Measurements from ENCODE around the gene BRMS1. TPM values are rescaled to one million over a fixed set of nuclear protein-coding genes. Genes with fewer than 3 reads are reported as not detected.

The BRMS1 gene
- 10 to 100 TPM; 55.4 to 92.6 TPM for total RNA-seq

GRCh38 chr11:66344550-66345315 is at the start of gene BRMS1:
BRMS1 (minus strand) TSS chr11:66345104; CDS start chr11:66342234, 2,870 bp downstream.

GRCh38 chr11:66371627-66372415 is 26.9 kb upstream of the BRMS1 start, which contains the start of gene SLC29A2:
SLC29A2 (minus strand) TSS chr11:66371760; CDS start chr11:66371591, 169 bp downstream.

GRCh38 chr11:66347425-66348276 is 2.7 kb upstream of the BRMS1 start, which contains the start of gene B4GAT1:
B4GAT1 (minus strand) TSS chr11:66347629; CDS start chr11:66347545, 84 bp downstream.

GRCh38 chr11:66336234-66337102 is 8.4 kb downstream of the BRMS1 start, which contains the start of gene RIN1:
RIN1 (minus strand) TSS chr11:66336434; CDS start chr11:66336402, 32 bp downstream.

GRCh38 chr11:66316849-66317251 is 28.1 kb downstream of the BRMS1 start, which contains the start of gene CD248:
CD248 (minus strand) TSS chr11:66317044; CDS start chr11:66317027, 17 bp downstream.

GRCh38 chr11:66291706-66292542 is 53.0 kb downstream of the BRMS1 start, which contains the start of gene TMEM151A:
TMEM151A (plus strand) TSS chr11:66291894; CDS start chr11:66292014, 120 bp downstream.

GRCh38 chr11:66288671-66289547 is 56.0 kb downstream of the BRMS1 start, which contains the start of gene YIF1A:
YIF1A (minus strand) TSS chr11:66289143; CDS start chr11:66288985, 158 bp downstream.

Small RNAs within 50 kb of the gene (small RNA-seq; reads per million reads assigned to genes)
- gene RF00017 (0 reads per million in 2 donors), gene RNU1-84P (4.1 to 7.3 reads per million in 2 donors)

Other genes starting within 250 kb of the BRMS1 start
- gene KLC2, start 87.4 kb downstream of the BRMS1 start, total RNA-seq = 10 to 100 TPM; 19.6 to 28.0 TPM
- 100 to 1,000 TPM in 1 of 2 donors, 10 to 100 TPM in 1; 98.4 to 112 TPM for gene RAB1B, start 76.5 kb downstream of the BRMS1 start, total RNA-seq
- gene CNIH2, start 66.9 kb downstream of the BRMS1 start, total RNA-seq = under 1 TPM in 1 of 2 donors, not detected in 1; 0.34 TPM
- 100 to 1,000 TPM; 106 to 147 TPM for gene YIF1A, start 56.0 kb downstream of the BRMS1 start, total RNA-seq
- gene TMEM151A, start 53.2 kb downstream of the BRMS1 start, total RNA-seq = under 1 TPM; under 0.01 TPM
- 1 to 10 TPM in 1 of 2 donors, under 1 TPM in 1; 0.69 to 2.3 TPM for gene CD248, start 28.1 kb downstream of the BRMS1 start, total RNA-seq
- gene RIN1, start 8.7 kb downstream of the BRMS1 start, total RNA-seq = 10 to 100 TPM in 1 of 2 donors, 1 to 10 TPM in 1; 5.2 to 16.3 TPM
- gene B4GAT1, start 2.5 kb upstream of the BRMS1 start, total RNA-seq = 10 to 100 TPM; 35.0 to 51.3 TPM
- gene SLC29A2, start 26.7 kb upstream of the BRMS1 start, total RNA-seq = under 1 TPM; 0.34 to 0.67 TPM
- not detected for gene NPAS4, start 75.9 kb upstream of the BRMS1 start, total RNA-seq
- 10 to 100 TPM; 22.0 to 45.6 TPM for gene MRPL11, start 93.7 kb upstream of the BRMS1 start, total RNA-seq
- 10 to 100 TPM; 12.0 to 17.2 TPM for gene PELI3, start 121.8 kb upstream of the BRMS1 start, total RNA-seq
- gene DPP3, start 135.3 kb upstream of the BRMS1 start, total RNA-seq = 10 to 100 TPM; 73.6 to 75.0 TPM
- 10 to 100 TPM; 21.3 to 33.0 TPM for gene BBS1, start 165.5 kb upstream of the BRMS1 start, total RNA-seq
- gene ZDHHC24, start 200.9 kb upstream of the BRMS1 start, total RNA-seq = 10 to 100 TPM; 10.7 to 13.8 TPM
- gene ACTN3, start 201.8 kb upstream of the BRMS1 start, total RNA-seq = not detected
- 10 to 100 TPM; 28.3 to 46.1 TPM for gene CTSF, start 223.5 kb upstream of the BRMS1 start, total RNA-seq
- under 1 TPM; 0.33 to 0.69 TPM for gene CCDC87, start 248.0 kb upstream of the BRMS1 start, total RNA-seq
- 10 to 100 TPM; 25.5 to 40.0 TPM for gene CCS, start 248.1 kb upstream of the BRMS1 start, total RNA-seq